HG02642 (cell line): ENCODE data around the gene ALDH5A1.
"Not testable (repeated sequence)": the region's sequence is repeated elsewhere in the genome, so short reads cannot be mapped to it uniquely, and the experiment has no call there.

ENCODE experiments used
- ATAC-seq: cut with Tn5 transposase; IDR thresholded peaks from one replicate; pipeline ENCODE4 v1.9.1; 2021; ENCODE audit warnings: mild to moderate bottlenecking; ENCODE audit not compliant: unreplicated experiment, poor library complexity

The ALDH5A1 gene

DNA sequence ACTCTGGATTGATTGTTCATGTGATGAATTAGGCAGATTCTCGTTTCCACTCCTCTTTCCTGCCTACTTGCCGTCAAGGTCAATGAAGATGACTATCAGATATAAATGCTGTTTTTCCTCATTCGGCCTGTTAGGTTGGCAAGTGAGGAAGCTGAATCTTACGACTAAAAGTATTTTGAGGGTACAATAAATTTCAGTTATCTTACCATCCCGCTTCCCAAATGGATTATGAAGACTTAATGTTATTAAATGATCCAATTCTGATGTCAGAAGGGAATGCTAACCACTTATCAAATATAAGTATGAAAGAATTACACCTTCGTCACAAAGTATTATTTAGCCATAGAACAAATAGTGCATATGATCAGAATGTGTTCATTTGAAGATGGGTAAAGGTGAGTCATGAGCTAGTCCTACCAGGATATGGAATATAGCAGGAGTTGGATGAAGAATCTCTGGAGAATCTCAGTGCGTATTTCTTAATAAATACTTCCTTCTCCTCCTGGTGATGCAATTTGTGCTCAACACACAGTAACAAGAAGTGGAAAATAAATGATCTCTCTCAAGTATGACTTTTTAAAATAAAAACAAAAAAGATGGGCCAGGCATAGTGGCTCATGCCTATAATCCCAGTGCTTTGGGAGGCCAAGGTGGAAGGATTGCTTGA, 10.0 kb upstream of the ALDH5A1 start:
- no peak for ATAC-seq

DNA sequence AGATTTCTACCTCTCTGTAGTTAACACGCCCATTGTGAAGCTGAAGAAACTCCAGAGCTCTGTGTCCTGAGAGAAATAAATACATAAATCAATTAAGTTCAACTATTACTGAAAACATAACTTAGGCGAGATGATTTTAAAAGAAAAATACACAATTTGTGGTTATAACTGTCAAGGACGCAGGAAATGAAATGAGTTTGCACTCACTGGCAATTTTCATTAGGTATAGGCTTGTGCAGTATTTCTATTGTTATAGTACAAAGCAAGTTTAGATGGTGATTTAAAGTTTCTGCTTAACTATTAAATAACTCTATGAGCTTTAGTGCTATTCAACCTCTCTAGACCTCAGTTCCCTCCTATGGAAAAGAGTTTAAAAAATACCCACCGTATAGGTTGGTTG, 8.7 kb upstream of the ALDH5A1 start:
- ATAC-seq, result no peak

DNA sequence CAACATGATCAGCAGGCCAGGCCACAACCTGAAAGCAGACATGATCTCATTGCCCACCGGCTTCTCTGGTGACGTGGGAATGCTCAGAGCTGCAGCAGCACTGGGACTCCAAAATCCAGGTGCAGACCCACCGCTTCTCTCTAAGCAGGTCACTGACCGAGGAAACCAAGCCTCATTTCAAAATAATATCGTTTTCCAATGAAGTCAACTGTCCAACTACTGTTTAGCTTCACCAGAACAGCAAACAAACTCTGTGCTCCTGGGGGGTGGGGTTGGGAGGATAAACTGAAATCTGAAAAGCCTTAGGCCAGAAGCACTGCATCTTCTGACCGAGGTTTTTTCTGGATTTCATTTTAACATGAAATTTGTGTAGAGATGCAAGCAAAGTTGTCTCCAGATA, 5.3 kb upstream of the ALDH5A1 start, which contains the start of gene GPLD1:
Gene GPLD1, minus strand, starts transcription at position 109 of the 400 bp plus-strand sequence. Its CDS starts 67 bp downstream, at position 42.
- no peak for ATAC-seq

DNA sequence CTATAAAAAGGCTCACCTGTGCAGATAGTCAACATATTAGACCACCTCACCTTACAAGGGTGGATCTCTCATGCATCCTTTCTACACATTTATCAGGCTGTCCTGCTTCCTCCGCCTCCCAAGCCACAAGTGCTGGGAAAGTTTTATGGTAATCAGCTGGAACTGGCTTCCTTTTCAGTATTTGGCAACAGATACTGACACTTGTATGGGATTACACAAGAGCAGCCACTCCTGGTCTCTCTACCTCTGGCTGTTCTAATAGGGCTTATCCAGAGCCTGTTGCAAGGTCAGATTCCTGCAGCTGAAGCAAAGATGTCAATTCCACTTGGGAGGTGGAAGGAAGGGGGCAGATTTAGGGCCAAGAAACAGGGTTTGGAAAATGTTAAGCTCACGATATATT, 4.9 kb upstream of the ALDH5A1 start:
- no peak for ATAC-seq

DNA sequence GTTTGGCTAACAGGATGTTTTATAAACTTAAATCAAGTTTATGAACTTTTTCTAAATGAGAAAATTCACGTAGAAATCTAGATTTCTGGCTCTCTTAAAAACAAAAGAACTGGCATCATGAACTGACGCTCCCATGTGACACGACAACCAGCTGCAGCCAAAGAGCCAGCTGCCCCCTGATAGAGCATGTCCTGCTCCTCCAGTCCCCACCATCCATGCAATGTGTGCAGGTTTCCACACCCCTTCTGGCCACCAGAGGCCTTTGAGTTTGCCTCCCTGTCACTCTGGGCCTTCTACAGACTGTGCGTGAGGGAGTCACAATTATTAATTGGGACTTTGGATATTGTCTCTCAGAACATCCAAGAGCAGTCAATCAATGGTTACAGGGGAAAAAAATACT, 3.8 kb upstream of the ALDH5A1 start:
- ATAC-seq, result no peak

DNA sequence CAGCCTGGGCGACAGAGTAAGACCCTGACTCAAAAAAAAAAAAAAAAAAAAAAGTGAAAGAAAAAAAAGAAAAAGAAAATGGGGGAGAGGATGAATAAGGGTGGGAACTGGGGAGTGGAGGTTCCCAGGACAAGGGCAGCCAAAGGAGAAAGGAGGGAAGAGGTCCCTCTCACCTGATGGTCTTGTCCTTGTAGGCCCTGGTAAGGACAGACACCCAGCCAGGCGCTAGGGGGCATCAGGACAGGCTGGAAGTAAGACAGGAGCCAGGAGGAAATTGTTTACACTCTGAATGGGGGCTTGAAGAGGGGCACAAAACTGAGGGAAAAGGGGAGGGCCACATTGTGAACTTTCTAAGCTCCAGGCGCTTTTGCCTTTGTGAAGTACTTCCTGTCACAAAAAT, 2.3 kb upstream of the ALDH5A1 start:
- no peak for ATAC-seq

DNA sequence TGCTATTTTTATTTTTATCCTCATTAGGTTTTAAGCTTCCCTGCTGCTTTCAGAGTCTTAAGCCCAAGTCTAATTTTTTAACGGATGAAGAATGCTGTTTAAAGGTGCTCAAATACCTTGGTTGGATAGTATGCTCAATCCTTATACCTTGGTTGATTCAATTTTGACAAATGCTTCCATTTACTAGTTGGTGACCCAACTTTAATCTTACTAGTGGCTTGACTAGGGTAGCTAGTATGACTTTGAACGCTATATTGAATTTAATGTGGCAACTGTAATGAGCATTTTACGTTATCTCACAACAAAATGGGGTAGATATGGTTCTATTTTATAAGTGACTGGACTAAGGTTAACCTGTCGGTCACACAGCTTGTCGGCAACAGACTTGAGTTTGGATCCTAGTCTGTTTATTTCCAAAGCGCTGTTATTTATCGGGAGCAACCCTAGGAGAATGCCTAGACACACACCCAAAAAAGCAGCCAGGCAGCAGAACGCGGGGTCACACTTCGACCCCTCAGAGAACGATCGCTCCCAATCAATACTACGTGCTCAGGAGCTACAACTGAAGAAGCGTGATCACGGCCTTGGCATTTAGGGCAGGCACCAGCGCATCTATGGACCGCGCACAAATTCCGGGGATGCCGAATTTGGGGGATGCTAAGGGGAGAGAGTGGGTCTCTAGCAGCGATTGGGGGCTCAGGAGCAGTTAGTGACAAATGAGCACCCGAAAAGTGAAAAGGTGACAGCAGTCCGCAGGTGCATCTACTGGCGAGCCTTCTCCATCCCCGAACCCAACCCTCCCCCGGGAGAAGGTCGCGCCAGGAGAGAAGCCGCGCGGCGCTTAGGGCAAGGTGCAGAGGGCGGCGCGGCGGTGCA, 586 bp upstream of the ALDH5A1 start:
- no peak for ATAC-seq

DNA sequence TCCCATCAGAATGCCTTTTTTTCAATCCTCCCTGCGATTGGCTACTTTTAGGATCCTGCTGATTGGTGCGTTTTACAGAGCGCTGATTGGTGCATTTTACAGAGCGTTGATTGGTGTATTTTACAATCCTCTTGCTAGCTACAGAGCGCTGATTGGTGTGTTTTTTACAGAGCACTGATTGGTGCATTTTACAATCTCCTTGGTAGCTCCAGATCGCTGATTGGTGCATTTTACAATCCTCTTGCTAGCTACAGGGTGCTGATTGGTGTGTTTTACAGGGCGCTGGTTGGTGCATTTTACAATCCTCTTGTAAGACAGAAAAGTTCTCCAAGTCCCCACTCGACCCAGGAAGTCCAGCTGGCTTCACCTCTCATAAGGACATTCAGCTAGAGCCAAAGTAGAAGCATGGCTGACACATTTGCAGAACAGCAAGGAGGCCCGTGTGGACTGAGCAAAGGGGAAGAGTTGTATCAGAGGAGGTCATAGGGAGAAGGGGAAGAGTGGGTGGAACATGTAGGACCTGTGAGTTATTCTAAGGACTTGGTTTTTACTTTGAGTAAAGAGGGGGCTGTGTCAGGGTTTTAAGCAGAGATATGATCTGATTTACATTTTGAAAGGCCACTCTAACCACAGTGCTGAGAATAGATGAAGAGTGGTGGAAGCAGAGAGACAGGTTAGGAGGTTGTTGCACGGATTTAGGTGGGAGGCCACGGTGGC, 2.6 kb downstream of the ALDH5A1 start:
- ATAC-seq, result no peak

DNA sequence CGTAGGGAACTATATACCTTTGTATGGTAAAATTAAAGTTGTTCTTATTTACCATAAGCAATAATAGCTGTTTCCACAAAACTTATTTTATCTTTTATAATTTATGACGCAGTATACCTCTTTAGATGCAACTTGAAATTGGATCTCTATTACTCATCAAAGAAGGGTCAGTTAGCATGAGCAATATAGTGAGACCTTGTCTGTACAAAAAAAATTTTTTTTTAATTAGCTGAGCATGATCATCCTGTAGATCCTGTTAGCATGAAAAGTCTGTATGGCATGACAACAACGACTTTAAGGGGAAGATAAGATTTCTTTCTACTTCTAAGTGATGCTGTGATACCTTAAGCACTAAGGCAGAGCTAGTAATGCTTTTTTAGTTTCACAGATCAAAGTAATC, 5.9 kb downstream of the ALDH5A1 start:
- ATAC-seq, result no peak

DNA sequence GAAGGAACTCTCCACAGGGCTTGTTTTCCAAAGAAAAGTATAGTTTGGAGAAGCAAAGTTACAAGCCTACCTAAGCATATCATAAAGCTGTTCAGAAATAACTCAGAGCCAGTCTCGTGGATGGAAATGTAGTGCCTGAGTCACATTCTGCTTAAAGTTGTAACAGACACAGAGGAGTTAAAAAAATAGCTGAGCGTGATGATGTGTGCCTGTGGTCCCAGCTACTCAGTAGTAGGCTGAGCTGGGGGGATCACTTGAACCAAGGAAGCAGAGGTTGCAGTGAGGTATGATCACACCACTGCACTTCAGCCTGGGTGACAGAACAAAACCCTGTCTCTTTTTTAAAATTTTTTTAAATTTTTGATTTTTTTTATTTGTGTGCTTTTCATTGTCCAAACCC, 6.6 kb downstream of the ALDH5A1 start:
- ATAC-seq, result no peak

DNA sequence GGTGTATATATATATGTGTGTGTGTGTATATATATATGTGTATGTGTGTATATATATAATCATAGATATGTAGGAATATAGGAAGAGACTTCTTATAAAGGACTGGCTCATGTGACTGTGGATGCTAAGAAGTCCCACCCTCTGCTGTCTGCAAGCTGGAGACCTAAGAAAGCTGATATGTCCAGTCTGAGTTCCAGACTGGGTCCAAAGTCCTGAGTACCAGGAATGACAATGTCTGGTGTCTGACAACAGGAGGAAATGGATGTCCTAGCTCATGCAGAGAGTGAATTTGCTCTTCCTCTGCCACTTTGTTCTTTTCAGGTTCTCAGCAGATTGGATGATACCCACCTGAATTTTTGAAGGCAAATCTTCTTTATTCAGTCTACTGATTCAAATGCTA, 7.1 kb downstream of the ALDH5A1 start:
- no peak for ATAC-seq

DNA sequence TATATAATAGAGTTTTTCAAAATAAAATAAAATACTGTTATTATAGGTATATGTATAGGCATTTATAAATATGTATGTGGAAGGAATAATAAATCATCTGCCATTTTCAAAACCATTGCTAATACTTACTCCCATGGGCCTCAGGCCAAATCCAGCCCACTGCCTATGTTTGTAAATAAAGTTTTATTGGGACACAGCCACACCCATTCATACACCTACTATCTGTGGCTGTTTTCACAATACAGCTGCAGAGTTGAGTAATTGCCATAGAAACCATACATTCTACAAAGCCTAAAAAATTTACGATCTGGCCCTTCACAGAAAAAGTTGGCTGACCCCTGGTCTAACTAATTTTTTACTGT, 9.5 kb downstream of the ALDH5A1 start:
- ATAC-seq, result no peak

DNA sequence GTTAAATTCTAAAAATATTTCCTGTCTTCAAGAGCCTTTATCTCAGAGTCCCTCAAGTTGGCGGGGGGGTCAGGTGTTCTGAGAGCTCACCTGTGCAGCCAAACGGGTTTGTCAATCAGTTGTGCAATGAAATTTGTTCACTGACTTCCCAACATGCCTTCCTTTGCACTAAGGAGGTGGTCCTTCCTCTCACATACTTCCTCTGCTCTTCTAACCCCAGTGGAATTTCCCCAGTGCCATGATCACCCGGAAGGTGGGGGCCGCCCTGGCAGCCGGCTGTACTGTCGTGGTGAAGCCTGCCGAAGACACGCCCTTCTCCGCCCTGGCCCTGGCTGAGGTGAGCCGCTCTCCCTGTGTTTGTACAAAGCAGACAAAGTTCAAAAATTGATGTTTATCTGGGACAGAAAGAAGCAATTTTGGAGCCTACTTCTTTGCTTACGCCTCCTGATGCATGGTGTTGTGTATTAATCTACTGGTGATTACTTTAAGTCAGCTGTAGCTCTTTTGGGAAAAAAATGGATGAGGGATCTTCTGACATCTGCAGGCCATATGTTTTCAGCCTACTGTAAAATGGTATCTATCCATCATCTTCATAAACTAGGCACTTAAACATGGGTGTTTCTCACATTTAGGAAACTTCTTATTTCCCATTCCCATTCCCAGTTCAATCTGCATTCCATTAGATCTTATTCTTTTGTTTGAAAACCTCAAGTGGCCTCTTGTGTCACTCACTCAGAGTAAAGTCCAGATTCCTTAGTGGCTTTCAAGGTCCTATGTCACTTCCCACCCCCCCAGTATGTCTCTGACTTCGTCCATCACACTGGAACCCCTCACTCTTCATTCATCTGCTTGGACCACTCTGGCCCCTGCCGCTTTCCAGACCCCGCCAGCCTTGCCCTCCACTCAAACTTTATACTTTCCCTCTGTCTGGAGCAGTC, 10.1 kb downstream of the ALDH5A1 start:
- ATAC-seq, result no peak

DNA sequence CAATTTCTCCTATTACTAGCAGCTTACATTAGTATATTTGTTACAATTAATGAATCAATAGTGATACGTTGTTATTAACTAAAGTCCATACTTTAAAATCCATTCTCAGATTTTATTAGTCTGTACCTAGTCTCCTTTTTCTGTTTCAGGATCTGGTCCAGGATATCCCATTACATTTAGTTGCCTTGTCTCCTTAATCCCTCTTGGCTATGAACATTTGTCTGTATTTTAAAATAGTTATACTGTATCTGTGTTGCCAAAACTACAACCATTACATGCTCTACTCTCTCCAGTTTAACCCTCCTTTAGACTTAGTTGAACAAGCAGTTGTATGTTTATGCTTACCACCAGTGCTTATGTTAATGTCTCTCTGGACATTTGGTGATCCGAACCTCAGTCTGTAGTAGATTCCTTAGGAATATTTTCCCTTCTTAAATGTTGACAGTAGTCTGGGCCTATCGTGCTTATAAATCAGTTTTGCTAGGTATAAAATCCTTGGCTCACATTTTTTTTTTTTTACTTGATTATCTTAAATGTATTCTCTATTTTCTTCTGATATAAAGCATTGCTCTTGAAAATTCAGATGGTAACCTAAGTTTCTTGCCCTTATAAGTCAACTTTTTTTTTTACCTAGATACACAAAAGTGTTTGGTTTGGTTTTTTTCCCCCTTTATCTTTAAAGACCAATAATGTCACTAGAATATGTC, 12.2 kb downstream of the ALDH5A1 start:
- no peak for ATAC-seq

DNA sequence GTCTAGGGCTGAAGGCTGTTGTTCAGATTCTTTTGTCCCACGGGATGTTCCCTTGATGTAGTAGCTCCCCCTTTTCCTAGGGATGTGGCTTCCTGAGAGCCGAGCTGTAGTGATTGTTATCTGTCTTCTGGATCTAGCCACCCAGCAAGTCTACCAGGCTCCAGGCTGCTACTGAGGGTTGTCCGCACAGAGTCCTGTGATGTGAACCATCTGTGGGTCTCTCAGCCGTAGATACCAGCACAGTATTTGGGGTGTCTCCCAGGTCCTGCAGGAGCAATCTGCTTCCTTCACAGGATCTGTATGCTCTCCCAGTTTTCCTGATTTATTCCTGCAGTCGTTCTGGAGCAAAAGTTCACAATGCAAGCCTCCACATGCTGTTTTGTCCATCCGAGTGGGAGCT, 17.2 kb downstream of the ALDH5A1 start:
- not testable (repeated sequence) for ATAC-seq

DNA sequence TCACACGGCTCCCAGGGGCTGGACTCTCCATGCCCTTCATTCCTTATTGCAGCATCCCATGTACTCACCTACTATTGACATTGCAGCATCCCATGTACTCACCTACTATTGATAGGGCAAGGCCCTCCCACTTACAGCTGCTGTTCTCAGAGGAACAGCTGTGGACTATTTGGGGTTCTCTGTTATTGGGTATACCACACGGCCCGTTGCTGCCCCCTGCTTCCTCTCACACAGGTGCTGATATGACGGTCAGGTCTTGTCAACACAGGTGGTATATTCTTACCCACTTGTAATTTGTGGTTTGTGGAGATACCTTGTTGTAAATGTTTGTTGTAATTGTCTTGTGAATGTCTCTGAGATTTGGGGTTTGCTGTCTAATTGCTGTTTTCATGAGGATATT, 18.8 kb downstream of the ALDH5A1 start:
- peak; percentile 46 for ATAC-seq

DNA sequence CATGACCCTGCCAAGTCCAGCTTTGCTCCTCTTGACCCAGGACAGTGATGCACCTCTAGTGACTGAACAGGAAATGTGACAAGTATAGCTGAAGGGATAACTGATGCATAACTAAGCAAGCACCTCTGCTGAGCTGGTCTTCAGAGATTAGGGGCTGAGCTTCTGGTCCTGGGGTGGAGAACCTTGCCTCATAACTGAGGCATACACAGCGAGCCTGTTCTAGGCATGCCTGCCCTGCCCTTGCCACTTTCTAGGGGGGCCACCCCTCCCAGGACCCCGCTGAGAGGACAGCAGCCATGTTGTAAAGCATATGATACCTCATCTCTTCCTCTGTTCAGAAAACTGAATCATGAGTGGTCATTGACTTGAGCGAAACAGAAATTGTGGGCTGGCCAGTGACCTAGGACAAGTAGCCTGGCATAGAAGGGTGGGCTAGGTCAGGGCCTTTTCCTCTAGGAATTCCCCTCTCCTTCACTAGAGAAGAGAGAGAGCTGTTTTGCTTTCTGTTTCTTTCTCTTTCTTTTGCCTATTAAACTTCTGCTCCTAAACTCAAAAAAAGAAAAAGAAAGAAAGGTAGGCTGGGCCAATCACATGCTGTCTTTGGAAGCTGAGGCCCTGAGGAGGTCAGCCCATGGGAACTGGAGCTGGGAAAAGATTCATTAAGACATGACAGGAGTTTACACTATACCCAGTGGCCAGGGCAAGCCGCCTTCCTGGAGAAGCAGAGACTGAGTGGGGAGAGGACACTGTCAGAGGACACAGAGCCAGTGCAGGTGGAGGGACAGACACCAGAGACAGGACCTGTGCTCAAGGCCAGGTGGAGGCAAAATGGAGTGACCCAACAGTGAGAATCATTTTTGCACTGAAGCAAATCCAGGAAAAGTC, 23.1 kb downstream of the ALDH5A1 start:
- ATAC-seq, result peak; percentile 74

DNA sequence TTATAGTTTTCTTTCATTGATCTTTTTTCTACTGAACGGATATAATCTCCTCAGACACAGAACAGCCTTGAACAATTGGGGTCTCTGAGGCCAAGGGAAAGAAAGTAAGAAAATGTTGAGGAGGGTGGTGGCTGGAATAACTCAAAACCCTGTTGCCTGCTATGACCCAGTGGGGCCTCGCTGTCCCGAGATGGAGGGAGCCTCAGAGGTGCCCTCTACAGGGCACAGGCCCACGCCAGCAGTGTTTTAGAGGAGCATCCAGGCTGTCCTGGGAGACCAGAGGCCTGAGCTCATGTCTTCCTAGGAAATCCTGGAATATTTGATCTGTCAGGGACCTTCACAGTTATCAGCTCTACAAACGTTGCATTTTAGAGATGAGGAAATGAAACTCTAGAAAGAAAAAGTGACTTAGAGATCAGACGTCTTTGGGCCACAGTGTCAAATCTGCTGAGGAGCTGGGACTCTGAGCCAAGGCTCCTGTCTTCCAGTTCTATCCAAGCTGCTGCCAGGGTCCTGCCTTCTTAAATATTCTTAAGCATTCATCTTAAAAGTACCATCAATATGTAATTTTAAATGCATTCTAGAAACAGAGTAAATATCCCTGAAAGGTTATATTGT, 26.3 kb downstream of the ALDH5A1 start:
- ATAC-seq, result peak; percentile 56
